Epithelial cell of proximal tubule (primary cell): ENCODE results near the gene KIAA1217. TPM values are rescaled to one million over a fixed set of nuclear protein-coding genes. Genes with fewer than 3 reads are reported as not detected.
"Not testable (repeated sequence)": the region's sequence is repeated elsewhere in the genome, so short reads cannot be mapped to it uniquely, and the experiment has no call there.

Experiments used
- DNase-seq: peaks from one replicate; pipeline ENCODE4 v3.0.0-alpha.2; 2011; ENCODE audit warnings: low read depth
- H3K4me3 ChIP-seq: 2 replicates; pipeline ENCODE4 v1.5.1; 2011; ENCODE audit warnings: low read depth, mild to moderate bottlenecking, low read length
- total RNA-seq: library from RNA; depleted of rRNA; stranded (reverse); fragments of >200 nt; gene quantifications from 2 replicates; pipeline ENCODE4 v1.2.3, GENCODE V29; 2015
- TF ChIP-seq, protein P1 (sequence below): conservative IDR thresholded peaks from 2 replicates; pipeline ENCODE4 v1.5.1; 2012; ENCODE audit warnings: low read depth, mild to moderate bottlenecking, low read length

KIAA1217 gene
- total RNA-seq, 1 donor from 2014 or later = 20.2 TPM

DNA sequence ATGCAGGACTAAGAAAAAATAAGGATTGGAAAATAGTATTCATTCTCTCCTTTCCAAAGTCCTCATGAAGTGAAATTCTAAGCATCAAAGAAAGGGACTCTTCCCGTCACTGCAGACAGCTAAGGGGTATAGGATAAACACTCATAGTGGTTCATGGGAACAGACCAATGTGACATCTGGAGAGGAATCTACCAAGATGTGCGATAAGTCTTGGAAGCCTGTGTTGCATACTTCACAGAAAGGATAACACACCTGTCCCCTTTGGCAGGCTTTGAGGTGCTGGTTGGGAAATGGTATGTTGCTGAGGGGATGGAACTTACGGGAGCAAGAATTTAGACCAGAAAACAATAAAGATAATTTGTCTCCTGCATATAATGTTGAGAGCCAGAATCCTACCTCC lies 266.7 kb downstream of the KIAA1217 start:
- TF ChIP-seq, protein P1, sequence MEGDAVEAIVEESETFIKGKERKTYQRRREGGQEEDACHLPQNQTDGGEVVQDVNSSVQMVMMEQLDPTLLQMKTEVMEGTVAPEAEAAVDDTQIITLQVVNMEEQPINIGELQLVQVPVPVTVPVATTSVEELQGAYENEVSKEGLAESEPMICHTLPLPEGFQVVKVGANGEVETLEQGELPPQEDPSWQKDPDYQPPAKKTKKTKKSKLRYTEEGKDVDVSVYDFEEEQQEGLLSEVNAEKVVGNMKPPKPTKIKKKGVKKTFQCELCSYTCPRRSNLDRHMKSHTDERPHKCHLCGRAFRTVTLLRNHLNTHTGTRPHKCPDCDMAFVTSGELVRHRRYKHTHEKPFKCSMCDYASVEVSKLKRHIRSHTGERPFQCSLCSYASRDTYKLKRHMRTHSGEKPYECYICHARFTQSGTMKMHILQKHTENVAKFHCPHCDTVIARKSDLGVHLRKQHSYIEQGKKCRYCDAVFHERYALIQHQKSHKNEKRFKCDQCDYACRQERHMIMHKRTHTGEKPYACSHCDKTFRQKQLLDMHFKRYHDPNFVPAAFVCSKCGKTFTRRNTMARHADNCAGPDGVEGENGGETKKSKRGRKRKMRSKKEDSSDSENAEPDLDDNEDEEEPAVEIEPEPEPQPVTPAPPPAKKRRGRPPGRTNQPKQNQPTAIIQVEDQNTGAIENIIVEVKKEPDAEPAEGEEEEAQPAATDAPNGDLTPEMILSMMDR = no peak
- no peak overlapping the region for H3K4me3 ChIP-seq
- no peak for DNase-seq

DNA sequence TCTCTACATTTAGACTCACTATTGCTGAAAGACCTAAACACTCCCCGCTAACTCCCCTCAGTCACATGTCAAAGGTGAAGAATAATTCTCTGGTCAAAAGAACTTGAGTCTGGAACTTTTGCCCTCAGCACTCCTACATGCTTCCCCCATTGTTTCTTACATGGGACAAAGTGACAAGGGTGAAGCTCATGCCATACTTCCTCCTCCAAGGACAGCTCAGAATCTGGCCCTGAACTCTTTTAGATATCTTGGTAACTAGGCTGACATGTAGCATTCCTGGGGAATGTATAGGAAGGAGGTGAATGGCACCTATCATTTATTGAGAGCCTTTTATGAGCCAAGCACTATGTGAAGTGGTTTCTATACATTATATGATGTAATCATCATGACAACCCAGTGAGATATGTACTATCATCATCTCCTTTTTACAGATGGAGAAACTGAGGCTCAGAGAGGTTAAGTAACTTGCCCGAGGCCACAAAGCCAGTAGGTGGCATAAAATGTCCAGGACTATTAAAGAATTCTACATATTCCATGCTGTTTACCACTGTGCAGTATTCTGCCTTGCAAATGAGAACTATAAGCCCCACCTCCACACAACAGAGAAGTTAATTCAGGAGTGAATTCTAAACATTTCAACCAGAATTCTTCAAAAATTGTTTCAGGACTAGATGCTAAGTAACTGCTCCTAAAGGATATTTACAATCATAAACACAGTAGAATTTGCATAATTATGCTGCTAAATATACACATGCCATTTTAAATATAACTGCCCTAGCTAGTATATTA lies 268.2 kb downstream of the KIAA1217 start:
- TF ChIP-seq, protein P1 = no peak
- DNase-seq = no peak
- H3K4me3 ChIP-seq = no peak overlapping the region

GRCh38 chr10:24477915-24478314 lies 269.0 kb downstream of the KIAA1217 start:
- no peak overlapping the region for H3K4me3 ChIP-seq
- DNase-seq = no peak
- TF ChIP-seq, protein P1 = no peak

- no peak for DNase-seq
- H3K4me3 ChIP-seq = no peak overlapping the region
- TF ChIP-seq, protein P1 = no peak
Observed at GRCh38 chr10:24479806-24480205, 270.9 kb downstream of the KIAA1217 start.

- no peak for DNase-seq
- TF ChIP-seq, protein P1 = no peak
- H3K4me3 ChIP-seq = no peak overlapping the region
Observed at GRCh38 chr10:24480447-24480846, 271.5 kb downstream of the KIAA1217 start.

DNA sequence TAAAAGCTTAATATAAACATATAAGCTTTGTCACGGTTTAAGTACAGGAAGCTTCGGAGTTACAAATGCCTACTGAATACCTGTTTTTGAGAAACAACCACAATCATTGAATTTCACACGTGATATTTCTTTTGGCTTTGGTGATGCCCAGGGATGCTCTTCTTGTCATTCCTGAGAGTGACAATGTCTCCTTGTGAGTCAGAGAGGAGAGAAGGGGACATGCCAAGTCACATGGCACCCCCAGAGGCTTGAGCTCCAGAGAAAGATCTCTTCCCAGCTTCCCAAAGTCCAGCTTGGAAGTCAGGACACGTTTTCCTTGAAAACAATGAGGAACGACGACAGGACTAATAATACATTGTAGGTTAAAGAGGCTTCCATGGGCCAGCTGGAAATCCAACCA lies 272.3 kb downstream of the KIAA1217 start:
- no peak for DNase-seq
- no peak overlapping the region for H3K4me3 ChIP-seq

GRCh38 chr10:24482713-24483112 lies 273.8 kb downstream of the KIAA1217 start:
- DNase-seq = not testable (repeated sequence)

More for the DNA sequence above, 272.3 kb downstream of the KIAA1217 start:
- TF ChIP-seq, protein P1 = no peak

More at GRCh38 chr10:24482713-24483112, 273.8 kb downstream of the KIAA1217 start:
- not testable (repeated sequence) for H3K4me3 ChIP-seq
